Stimulated activated CD8-positive, alpha-beta memory T cell treated with anti-CD3 and anti-CD28 coated beads, Interleukin-15, amount 100 ng/mL, for 1 hour (primary cell): ENCODE data around the gene ADGRB3.
"Not testable (repeated sequence)": the region's sequence is repeated elsewhere in the genome, so short reads cannot be mapped to it uniquely, and the experiment has no call there.

Experiments used
- DNase-seq: peaks from one replicate; pipeline ENCODE4 v3.0.0-alpha.2; 2020; ENCODE audit warnings: low read depth

The ADGRB3 gene

GRCh38 chr6:68649669-68650068, 14.6 kb downstream of the ADGRB3 start:
- DNase-seq, result no peak

DNA sequence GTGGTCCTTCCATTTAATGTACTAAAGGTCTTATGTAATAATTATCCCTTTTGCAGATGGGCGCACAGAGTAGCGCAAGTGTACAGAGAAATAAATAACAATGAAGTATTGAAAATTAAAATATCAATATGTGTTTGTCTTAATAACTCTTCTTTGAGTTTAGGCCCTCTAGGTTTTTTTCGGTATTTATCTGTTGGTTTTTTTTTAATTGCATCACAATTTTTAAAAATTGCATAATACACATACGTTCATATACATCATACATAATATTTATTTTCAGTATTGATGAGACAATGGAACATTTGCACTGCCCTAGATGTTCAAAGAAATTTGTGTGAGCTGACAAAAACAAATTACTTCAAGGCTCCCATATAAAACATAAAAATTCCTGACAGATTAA, 15.1 kb downstream of the ADGRB3 start:
- no peak for DNase-seq

- DNase-seq, result no peak
These were observed 16.2 kb downstream of the ADGRB3 start for GRCh38 chr6:68651011-68651985.

- no peak for DNase-seq
These were observed 17.0 kb downstream of the ADGRB3 start for GRCh38 chr6:68652117-68652536.

DNA sequence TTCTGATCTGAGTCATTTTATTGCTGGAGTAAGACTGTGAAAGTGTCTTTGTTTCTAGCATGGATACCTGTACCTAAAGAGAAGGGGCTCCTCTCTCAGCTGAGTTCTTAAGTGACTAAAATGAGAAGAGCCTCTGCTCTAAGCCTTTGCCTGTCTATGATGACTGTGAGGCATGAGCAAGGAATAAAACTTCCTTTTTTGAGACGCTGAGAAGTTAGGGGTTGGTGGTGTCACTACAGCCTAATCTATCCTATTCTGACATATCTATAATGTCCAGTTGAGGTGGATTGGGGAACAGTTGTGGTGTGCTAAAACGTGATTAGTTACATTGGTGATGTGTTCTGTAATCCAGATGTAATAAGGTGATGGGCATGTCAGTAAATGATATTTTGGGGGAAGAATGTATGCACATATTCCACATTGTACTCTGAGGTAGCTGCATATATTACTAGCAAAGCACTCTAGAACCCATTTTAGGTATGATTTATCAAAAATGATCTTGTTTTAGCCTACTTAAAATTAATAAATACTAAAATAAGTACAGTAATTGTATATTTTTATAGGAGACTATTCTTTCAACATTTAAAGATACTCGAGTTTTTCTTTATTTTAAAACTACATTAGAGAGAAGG, 18.1 kb downstream of the ADGRB3 start:
- DNase-seq, result no peak

DNA sequence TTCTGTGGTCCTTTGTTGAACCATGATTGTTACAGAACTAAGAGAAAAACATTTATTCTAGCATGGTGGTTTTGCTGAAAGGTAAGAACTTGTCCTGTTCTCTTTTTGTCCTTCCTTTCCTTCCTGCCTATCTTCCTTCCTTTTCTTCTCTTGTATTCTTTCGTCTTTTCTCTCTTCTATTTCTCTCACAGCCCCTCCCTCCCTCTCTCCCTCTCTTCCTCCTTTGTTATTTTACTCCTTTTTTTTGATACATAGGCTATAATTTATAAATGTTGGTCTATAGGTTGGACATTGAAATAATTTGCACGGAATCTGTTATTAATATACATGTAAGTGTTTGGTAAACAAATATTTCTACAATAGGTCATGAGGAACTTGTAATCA, 18.6 kb downstream of the ADGRB3 start:
- DNase-seq, result no peak

- no peak for DNase-seq
These were observed 19.1 kb downstream of the ADGRB3 start for GRCh38 chr6:68654134-68654533.

- no peak for DNase-seq
These were observed 19.9 kb downstream of the ADGRB3 start for GRCh38 chr6:68655028-68655427.

DNA sequence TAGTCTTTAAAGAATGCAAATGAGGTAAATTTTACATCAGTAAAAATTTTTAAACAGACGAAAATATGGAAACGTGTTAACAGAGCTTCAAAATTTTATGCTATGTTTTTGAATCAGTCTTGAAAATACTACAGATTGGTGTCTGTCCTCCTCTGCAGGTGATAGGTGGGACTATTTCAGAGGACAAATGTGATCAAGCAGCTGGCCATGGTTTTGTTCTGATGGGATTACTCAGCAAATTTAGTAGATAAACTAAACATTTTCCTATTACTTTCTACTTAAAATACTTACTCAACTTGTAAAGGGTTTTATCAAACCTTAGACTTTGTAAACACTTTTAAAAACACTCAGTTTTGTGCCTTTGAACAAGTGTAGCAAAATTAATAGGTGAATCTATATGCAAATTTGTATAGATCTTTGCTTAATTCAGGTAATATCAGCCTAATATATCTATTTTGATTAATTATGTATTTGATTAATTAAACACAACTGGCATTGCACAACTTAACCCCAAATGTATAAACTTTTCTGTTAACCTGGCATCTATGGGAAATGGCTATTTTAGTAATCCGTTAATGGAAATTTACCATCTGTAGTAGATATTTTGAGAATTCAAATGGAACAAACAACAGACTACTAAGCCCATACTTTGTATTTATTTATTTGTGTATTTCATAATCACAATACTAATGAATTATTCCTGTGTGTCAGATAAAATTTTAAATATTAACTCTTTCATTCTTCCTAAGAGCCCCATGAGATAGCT, 22.5 kb downstream of the ADGRB3 start:
- no peak for DNase-seq

DNA sequence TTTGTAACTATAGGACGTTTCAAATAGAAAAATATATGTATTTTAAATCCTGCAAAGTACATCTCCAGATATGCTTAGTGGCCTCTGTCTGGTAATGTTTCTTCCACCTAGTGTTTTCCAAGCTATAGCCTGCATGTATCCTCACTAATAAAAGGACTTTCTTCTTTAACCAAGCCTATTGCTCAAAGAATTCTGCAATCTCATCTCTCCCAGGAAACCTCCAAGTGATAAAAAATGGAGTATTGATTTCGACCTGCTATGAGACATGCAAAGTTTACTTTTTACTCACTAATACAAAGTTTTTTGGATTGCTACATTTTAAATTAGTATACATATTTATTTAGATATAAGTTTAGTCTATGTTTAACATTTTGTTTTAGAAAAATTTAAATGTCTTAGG, 23.3 kb downstream of the ADGRB3 start:
- no peak for DNase-seq

- DNase-seq, result no peak
These were observed 38.2 kb downstream of the ADGRB3 start for GRCh38 chr6:68673255-68673654.

- no peak for DNase-seq
These were observed 40.5 kb downstream of the ADGRB3 start for GRCh38 chr6:68675548-68675947.

DNA sequence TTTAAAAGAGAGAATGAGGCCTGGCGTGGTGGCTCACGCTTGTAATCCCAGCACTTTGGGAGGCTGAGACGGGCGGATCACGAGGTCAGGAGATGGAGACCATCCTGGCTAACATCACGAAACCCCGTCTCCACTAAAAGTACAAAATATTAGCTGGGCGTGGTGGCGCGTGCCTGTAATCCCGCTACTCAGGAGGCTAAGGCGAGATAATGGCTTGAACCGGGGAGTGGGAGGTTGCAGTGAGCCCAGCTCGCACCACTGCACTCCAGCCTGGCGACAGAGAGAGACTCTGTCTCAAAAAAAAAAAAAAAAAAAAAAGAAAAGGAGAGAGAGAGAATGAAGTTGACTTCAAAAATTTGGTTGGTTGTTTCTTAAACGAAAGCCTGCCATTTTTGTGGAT, 41.0 kb downstream of the ADGRB3 start:
- not testable (repeated sequence) for DNase-seq

- DNase-seq, result no peak
These were observed 42.0 kb downstream of the ADGRB3 start for GRCh38 chr6:68677058-68677457.

DNA sequence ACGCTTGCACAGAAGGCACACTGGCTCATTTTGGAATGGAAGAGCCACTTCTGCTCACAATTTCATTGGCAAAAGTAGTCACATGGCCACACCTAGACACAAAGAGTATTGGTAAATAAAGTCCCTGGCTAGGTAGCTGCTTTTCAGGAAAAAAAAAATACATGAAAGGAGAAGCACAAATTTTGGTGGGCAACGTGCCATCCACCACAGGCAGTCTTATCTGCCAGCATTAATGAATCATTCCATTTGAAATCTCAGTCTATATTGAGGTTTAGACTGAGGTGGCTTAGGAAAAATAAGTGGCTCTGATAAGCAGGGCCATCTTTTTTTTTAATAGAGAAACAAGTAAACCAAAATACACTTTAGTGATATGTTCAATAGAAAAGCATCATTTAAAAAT, 44.3 kb downstream of the ADGRB3 start:
- DNase-seq, result no peak

GRCh38 chr6:68680264-68680663, 45.2 kb downstream of the ADGRB3 start:
- DNase-seq, result no peak

DNA sequence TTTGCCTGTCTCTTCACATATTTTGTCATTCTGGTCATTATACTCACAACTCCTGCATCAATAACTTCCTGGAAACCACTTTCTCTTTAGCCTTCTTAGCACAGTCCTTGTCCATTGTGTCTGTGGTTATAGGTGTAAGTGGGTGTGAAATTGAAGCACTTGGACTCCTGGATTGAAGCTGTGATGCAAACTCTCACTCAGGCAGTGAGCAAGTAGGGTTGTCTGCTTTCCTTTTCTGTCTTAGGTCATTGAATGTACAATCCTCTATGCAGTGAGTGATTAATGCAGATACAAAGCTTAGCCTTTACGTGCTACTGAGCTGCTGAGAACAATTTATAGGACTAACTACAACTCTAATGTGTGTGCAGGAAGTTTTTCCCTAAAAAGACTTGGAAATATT, 54.8 kb downstream of the ADGRB3 start:
- no peak for DNase-seq

DNA sequence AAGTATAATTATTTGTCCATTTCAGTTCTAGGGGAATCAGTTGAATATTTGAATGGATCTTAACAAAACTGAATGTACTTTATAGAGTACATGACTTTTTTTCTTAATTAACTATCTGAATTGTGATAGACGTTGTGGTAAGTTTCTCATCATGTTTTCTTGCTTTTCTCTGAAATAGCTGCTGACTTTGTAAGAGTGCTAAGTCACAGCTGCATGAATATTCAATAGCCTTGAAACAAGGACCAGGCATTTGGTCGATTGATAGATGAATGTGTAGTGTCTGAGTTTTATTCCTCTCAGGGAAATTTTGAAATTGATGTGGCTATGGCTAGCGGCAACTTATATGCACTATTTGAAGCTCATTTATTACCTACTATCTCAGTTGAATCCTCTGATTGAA, 56.0 kb downstream of the ADGRB3 start:
- DNase-seq, result no peak

DNA sequence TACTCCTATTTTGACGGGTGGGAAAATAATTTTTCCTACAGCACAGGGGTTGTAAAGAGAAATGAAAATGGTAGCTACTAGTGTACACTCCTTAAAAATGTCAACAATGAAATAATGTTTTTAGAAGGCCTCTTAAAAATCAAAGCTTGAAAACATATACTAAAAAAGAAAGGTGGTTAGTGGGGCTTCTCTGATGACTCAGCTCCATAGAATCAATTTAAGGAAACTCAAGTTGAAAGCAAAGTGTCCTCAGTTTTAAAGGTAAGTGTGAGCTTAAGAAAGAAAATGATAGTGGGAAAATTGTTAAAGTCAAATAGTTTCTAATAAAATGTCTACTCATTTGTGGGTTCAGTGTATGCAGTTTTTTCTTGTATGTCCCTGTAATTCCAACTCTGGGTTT, 58.2 kb downstream of the ADGRB3 start:
- no peak for DNase-seq

- no peak for DNase-seq
These were observed 60.3 kb downstream of the ADGRB3 start for GRCh38 chr6:68695403-68695802.

GRCh38 chr6:68695838-68696237, 60.8 kb downstream of the ADGRB3 start:
- no peak for DNase-seq

DNA sequence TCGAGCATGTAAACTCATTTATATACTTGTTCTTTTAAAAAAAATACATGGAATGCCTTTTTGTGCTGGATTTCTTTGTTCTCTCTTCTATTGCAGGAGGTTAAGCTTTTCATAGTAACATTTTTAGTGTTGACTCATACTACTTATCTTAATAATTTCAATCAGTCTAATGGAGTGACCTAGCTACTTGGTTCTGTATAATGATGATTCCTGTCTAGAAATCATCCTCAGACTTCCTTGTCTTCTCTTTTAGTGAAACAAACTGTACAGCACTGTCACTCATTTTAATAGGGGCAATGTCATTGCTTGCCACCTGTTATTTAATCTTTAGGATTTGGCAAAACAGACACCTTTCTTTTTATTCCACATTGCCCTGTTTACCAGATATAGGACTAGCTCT, 62.3 kb downstream of the ADGRB3 start:
- DNase-seq, result no peak

DNA sequence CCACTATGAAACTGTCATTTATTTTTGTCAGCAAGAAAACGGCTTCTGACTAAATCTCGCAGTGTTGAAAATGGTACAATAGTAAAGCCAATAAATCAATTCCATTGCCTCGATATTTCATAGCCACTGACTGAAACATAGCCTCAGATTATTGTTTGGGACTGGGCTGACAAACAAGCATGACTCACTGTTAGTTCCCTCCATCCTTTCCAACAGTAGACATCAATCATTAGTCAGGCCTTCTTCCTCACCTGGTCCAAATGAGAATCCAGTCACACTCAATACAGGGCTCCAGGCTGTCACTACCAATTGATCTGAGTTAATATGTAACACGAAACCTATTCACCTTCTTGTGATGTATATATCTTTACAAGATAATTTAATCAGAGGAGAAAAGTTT, 66.1 kb downstream of the ADGRB3 start:
- no peak for DNase-seq
